HCT116 (cell line): ENCODE measurements around the gene PEAK1. TPM values are rescaled to one million over a fixed set of nuclear protein-coding genes. Genes with fewer than 3 reads are reported as not detected.
A peak's percentile ranks its signal among the peaks of the same experiment; 100 is the strongest.

ENCODE experiments used
- ATAC-seq: fragments of 200-7000 bp; cut with Tn5 transposase; 2 replicates; pipeline ENCODE4 v1.9.1; 2020; ENCODE audit warnings: mild to moderate bottlenecking, moderate library complexity
- BruUV-seq: library from RNA; stranded (reverse); fragments of 400-500 nt; replicated peaks from 2 replicates; lab custom pipeline; 2021; lab: Mats Ljungman, UMichigan
- CTCF ChIA-PET: fragments of 300-600 bp; sonication (Branson Sonifier 250); formaldehyde crosslinking; loops from one replicate; lab custom pipeline; 2021; ENCODE audit warnings: antibody characterized with exemption; lab: Charles Lee
- POLR2A ChIA-PET: fragments of 300-600, 350-600 bp; sonication (Branson Sonifier 250); formaldehyde crosslinking; loops from one replicate; lab custom pipeline; 2021; ENCODE audit warnings: antibody characterized with exemption; lab: Charles Lee
- RAD21 ChIA-PET, 2 experiments: fragments of 300-600 bp; sonication (Branson Sonifier 250); formaldehyde crosslinking; loops; one replicate each; lab custom pipeline; 2023; ENCODE audit warnings: low total read pairs in 2 of 2; ENCODE audit not compliant: uncharacterized antibody in 2 of 2, unreplicated experiment in 2 of 2, low non-redundant PET in 1 of 2; lab: Charles Lee
- DNase-seq: peaks from one replicate; pipeline ENCODE4 v3.0.0-alpha.2; 2010; ENCODE audit warnings: low read depth, low spot score
- H2AFZ ChIP-seq: fragments of 200-600 bp; shearing (Covaris generic), sonication (generic); 2 replicates; pipeline ENCODE4 v1.6.1; 2017; ENCODE audit warnings: low read depth, mixed run types, mixed read lengths, antibody characterized with exemption, low read length; ENCODE audit not compliant: poor library complexity, severe bottlenecking
- H3K27ac ChIP-seq: 2 replicates; pipeline ENCODE4 v1.5.1; 2012; ENCODE audit warnings: low read depth, low read length
- H3K27me3 ChIP-seq: fragments of 200-600 bp; sonication (generic); 2 replicates; pipeline ENCODE4 v1.6.1; 2016; ENCODE audit warnings: mixed run types, low read length, mixed read lengths; ENCODE audit not compliant: insufficient read depth
- H3K36me3 ChIP-seq, 2 experiments: fragments of 200-500 bp in 1 of 2; fragments of 200-600 bp in 1 of 2; sonication (Bioruptor generic) in 1 of 2; sonication (generic) in 1 of 2; 2 replicates each; pipeline versions ENCODE4 v1.5.1 to v1.6.1; 2014 to 2016; ENCODE audit warnings: low read length in 2 of 2, inconsistent platforms in 1 of 2, mixed read lengths in 1 of 2, mixed run types in 1 of 2; ENCODE audit not compliant: insufficient read depth in 2 of 2, control insufficient read depth in 1 of 2
- H3K4me1 ChIP-seq, 2 experiments: fragments of 200-600 bp in 1 of 2; sonication (generic) in 1 of 2; 2 replicates each; pipeline versions ENCODE4 v1.5.1 to v1.6.1; 2012 to 2017; ENCODE audit warnings: low read length in 2 of 2, inconsistent platforms in 1 of 2, mild to moderate bottlenecking in 1 of 2, mixed read lengths in 1 of 2, mixed run types in 1 of 2, moderate library complexity in 1 of 2; ENCODE audit not compliant: insufficient read depth in 2 of 2, control insufficient read depth in 1 of 2
- H3K4me2 ChIP-seq: fragments of 200-600 bp; sonication (generic); 2 replicates; pipeline ENCODE4 v1.6.1; 2017; ENCODE audit warnings: mixed run types, low read length, mixed read lengths
- H3K4me3 ChIP-seq, 2 experiments: fragments of 200-600 bp in 1 of 2; sonication (generic) in 1 of 2; replicated peaks in 1 of 2; 2 replicates each; pipeline ENCODE4 v1.5.1; 2011 to 2016; ENCODE audit warnings: low read length in 2 of 2, control low read depth in 1 of 2, low read depth in 1 of 2, mild to moderate bottlenecking in 1 of 2, mixed read lengths in 1 of 2, mixed run types in 1 of 2
- H3K79me2 ChIP-seq: fragments of 200-600 bp; sonication (generic); 2 replicates; pipeline ENCODE4 v1.6.1; 2017; ENCODE audit warnings: mild to moderate bottlenecking, mixed run types, low read length, moderate library complexity, mixed read lengths; ENCODE audit not compliant: insufficient read depth
- H3K9ac ChIP-seq: fragments of 200-600 bp; sonication (generic); 2 replicates; pipeline ENCODE4 v1.6.1; 2016; ENCODE audit warnings: low read length, mixed read lengths
- H3K9me2 ChIP-seq: fragments of 200-600 bp; sonication (generic), shearing (Covaris generic); 2 replicates; pipeline ENCODE4 v1.6.1; 2017; ENCODE audit warnings: mixed run types, mild to moderate bottlenecking, moderate library complexity; ENCODE audit not compliant: insufficient read depth
- H3K9me3 ChIP-seq, 2 experiments: fragments of 200-500 bp in 1 of 2; fragments of 200-600 bp in 1 of 2; sonication (Bioruptor generic) in 1 of 2; sonication (generic) in 1 of 2; 2 replicates each; pipeline ENCODE4 v1.6.1; 2014 to 2017; ENCODE audit warnings: low read length in 2 of 2, mixed read lengths in 2 of 2, inconsistent platforms in 1 of 2, low read depth in 1 of 2, mild to moderate bottlenecking in 1 of 2, mixed run types in 1 of 2, moderate library complexity in 1 of 2; ENCODE audit not compliant: control insufficient read depth in 1 of 2, insufficient read depth in 1 of 2
- H4K20me1 ChIP-seq: fragments of 200-600 bp; sonication (generic), shearing (Covaris generic); 2 replicates; pipeline ENCODE4 v1.6.1; 2017; ENCODE audit warnings: mixed run types, mild to moderate bottlenecking, moderate library complexity; ENCODE audit not compliant: insufficient read depth
- CBX3 ChIP-seq: IDR thresholded peaks from 2 replicates; pipeline ENCODE4 v1.6.1; 2012; ENCODE audit warnings: low read depth
- ELF1 ChIP-seq: IDR thresholded peaks from 2 replicates; pipeline ENCODE4 v1.6.1; 2012; ENCODE audit warnings: low read depth, borderline replicate concordance
- EZH2 ChIP-seq: fragments of 200-600 bp; sonication (generic); IDR thresholded peaks from 2 replicates; pipeline ENCODE4 v1.6.1; 2017; ENCODE audit warnings: antibody characterized with exemption, mixed run types
- FOSL1 ChIP-seq: IDR thresholded peaks from 2 replicates; pipeline ENCODE4 v1.6.1; 2012; ENCODE audit warnings: low read depth
- JUND ChIP-seq: IDR thresholded peaks from 2 replicates; pipeline ENCODE4 v1.6.1; 2012
- POLR2A ChIP-seq: IDR thresholded peaks from 2 replicates; pipeline ENCODE4 v1.7.0; 2011; ENCODE audit warnings: borderline replicate concordance; ENCODE audit not compliant: insufficient read depth, insufficient read length; ENCODE audit errors: extremely low read depth
- POLR2AphosphoS5 ChIP-seq: IDR thresholded peaks from 2 replicates; pipeline ENCODE4 v1.6.1; 2011; ENCODE audit warnings: mild to moderate bottlenecking, low read depth, low read length, moderate library complexity
- RAD21 ChIP-seq: IDR thresholded peaks from 2 replicates; pipeline ENCODE4 v1.6.1; 2012; ENCODE audit warnings: low read depth, mild to moderate bottlenecking
- SP1 ChIP-seq: IDR thresholded peaks from 2 replicates; pipeline ENCODE4 v1.6.1; 2012; ENCODE audit warnings: low read depth
- SRF ChIP-seq: IDR thresholded peaks from 2 replicates; pipeline ENCODE4 v1.6.1; 2012; ENCODE audit warnings: low read depth
- TCF7L2 ChIP-seq: IDR thresholded peaks from 2 replicates; pipeline ENCODE4 v1.7.0; 2011; ENCODE audit warnings: borderline replicate concordance, inconsistent platforms; ENCODE audit not compliant: insufficient read depth, insufficient read length; ENCODE audit errors: extremely low read depth
- YY1 ChIP-seq: IDR thresholded peaks from 2 replicates; pipeline ENCODE4 v1.6.1; 2011; ENCODE audit warnings: low read length, low read depth, moderate library complexity, mild to moderate bottlenecking; ENCODE audit not compliant: insufficient replicate concordance; ENCODE audit errors: extremely low read depth
- ZFX ChIP-seq: fragments of 450-650 bp; IDR thresholded peaks from 2 replicates; pipeline ENCODE4 v1.6.1; 2017
- ZNF274 ChIP-seq: fragments of 200-500 bp; sonication (Bioruptor generic); IDR thresholded peaks from 2 replicates; pipeline ENCODE4 v1.6.1; 2014; ENCODE audit warnings: mild to moderate bottlenecking, low read depth, low read length, inconsistent platforms
- intact Hi-C: fragments of 100-400 bp; cut with micrococcal nuclease; formaldehyde crosslinking; loops from 2 replicates; pipeline ENCODE4 v1.10.0; 2022
- total RNA-seq: library from RNA; stranded (reverse); gene quantifications from one replicate; pipeline ENCODE4 v1.2.1, GENCODE V29; 2021; ENCODE audit not compliant: unreplicated experiment
- TF ChIP-seq, protein P1 (sequence below): IDR thresholded peaks from 2 replicates; pipeline ENCODE4 v1.6.1; 2011; ENCODE audit warnings: mild to moderate bottlenecking, low read length, moderate library complexity; ENCODE audit not compliant: insufficient replicate concordance; ENCODE audit errors: extremely low read depth
- TF ChIP-seq, protein P2 (sequence below): IDR thresholded peaks from 2 replicates; pipeline ENCODE4 v1.6.1; 2012
- TF ChIP-seq, protein P3 (sequence below): IDR thresholded peaks from 2 replicates; pipeline ENCODE4 v1.6.1; 2012; ENCODE audit warnings: low read depth

PEAK1 gene
- total RNA-seq, 1 experiment from 2014 or later = 23.4 TPM

DNA sequence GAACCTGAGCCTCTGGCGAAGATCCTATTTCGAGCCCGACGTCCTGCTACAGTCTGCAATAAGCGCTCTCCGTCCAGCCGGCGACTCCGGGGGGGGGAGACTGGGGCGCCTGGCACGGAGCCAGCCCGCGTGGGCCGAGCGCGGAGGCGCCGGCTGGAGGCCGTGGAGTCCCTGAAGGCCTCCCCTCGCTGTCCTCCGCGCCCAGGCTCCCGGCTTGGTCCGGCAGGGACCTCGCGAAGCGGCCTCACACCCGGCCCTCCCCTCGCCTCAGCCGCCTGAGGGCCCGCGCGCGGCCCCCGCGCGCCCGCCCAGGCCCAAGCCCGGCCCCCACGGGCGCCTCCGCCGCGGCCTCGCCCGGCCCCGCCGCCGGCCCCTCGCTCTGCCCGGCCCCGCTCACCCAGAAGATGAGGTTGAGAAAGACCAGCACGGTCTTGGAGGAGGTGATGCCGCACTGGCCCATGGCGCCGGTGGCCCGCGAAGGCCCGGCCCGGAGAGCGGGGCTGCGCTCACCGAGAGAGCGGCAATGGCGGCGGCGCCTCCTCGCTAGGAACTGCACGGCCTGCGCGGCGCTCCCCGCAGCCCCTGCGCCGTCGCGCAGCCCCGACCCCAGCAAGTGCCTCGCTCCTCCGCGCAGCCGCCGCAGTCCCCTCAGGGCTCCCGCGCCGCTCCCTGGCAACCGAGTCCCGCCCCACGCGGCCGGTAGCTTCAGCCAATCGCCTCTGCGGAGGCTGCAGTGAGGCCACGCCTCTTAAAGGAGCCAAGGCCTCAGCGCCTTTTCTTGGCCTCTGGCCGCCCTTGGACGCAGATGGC is 349.2 kb downstream of the PEAK1 start, which contains the start of gene TSPAN3:
TSPAN3 (minus strand) TSS at position 615 of the 810 bp plus-strand sequence; CDS start at position 460, 155 bp downstream.
- TF ChIP-seq POLR2A (peak; percentile 78), JUND (no peak), SRF (no peak), ZNF274 (no peak), TCF7L2 (no peak), EZH2 (no peak), RAD21 (no peak), FOSL1 (no peak), ELF1 (no peak), YY1 (peak; percentile 50), CBX3 (no peak), ZFX (peak; percentile 96), SP1 (peak; percentile 80), POLR2AphosphoS5 (peak; percentile 85)
- TF ChIP-seq, protein P1, sequence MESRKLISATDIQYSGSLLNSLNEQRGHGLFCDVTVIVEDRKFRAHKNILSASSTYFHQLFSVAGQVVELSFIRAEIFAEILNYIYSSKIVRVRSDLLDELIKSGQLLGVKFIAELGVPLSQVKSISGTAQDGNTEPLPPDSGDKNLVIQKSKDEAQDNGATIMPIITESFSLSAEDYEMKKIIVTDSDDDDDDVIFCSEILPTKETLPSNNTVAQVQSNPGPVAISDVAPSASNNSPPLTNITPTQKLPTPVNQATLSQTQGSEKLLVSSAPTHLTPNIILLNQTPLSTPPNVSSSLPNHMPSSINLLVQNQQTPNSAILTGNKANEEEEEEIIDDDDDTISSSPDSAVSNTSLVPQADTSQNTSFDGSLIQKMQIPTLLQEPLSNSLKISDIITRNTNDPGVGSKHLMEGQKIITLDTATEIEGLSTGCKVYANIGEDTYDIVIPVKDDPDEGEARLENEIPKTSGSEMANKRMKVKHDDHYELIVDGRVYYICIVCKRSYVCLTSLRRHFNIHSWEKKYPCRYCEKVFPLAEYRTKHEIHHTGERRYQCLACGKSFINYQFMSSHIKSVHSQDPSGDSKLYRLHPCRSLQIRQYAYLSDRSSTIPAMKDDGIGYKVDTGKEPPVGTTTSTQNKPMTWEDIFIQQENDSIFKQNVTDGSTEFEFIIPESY = no peak
- TF ChIP-seq, protein P2, sequence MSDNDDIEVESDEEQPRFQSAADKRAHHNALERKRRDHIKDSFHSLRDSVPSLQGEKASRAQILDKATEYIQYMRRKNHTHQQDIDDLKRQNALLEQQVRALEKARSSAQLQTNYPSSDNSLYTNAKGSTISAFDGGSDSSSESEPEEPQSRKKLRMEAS = peak; percentile 49
- TF ChIP-seq, protein P3, sequence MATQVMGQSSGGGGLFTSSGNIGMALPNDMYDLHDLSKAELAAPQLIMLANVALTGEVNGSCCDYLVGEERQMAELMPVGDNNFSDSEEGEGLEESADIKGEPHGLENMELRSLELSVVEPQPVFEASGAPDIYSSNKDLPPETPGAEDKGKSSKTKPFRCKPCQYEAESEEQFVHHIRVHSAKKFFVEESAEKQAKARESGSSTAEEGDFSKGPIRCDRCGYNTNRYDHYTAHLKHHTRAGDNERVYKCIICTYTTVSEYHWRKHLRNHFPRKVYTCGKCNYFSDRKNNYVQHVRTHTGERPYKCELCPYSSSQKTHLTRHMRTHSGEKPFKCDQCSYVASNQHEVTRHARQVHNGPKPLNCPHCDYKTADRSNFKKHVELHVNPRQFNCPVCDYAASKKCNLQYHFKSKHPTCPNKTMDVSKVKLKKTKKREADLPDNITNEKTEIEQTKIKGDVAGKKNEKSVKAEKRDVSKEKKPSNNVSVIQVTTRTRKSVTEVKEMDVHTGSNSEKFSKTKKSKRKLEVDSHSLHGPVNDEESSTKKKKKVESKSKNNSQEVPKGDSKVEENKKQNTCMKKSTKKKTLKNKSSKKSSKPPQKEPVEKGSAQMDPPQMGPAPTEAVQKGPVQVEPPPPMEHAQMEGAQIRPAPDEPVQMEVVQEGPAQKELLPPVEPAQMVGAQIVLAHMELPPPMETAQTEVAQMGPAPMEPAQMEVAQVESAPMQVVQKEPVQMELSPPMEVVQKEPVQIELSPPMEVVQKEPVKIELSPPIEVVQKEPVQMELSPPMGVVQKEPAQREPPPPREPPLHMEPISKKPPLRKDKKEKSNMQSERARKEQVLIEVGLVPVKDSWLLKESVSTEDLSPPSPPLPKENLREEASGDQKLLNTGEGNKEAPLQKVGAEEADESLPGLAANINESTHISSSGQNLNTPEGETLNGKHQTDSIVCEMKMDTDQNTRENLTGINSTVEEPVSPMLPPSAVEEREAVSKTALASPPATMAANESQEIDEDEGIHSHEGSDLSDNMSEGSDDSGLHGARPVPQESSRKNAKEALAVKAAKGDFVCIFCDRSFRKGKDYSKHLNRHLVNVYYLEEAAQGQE = no peak
- BruUV-seq = no TSS peak
- ATAC-seq (peak; percentile 98), DNase-seq (peak; percentile 75)
- ChIA-PET POLR2A (interaction anchor here (0.6 to 1.0 kb wide), 2 partner anchors 10 to 21 kb away, joined by 3 to 4 read pairs; no protein-coding TSS in a partner anchor), RAD21 (no interaction called here), CTCF (interaction anchor here (1.0 kb wide), 1 partner anchor 473 kb away, joined by 6 read pairs; no protein-coding TSS in a partner anchor)
- H3K9me3 ChIP-seq = no peaks in the 10 kb centered on the region
- H3K36me3 ChIP-seq = no peaks in the 10 kb centered on the region
- peaks cover 48% of the 10 kb centered on the region for H3K79me2 ChIP-seq
- peak within 1 kb of the TSS; percentile 96 for H2AFZ ChIP-seq
- intact Hi-C loops = no loop called here
- H3K9me2 ChIP-seq = no peaks in the 10 kb centered on the region
- H4K20me1 ChIP-seq = no peaks in the 10 kb centered on the region; the same call in 1 of the 2 replicates
- no peaks in the 10 kb centered on the region for H3K27me3 ChIP-seq
- H3K4me1 ChIP-seq = peaks cover 4 to 15% of the 10 kb centered on the region in 2 experiments; a peak in 3 of 4 replicates
- peak within 1 kb of the TSS; percentile 71 to 80 for H3K4me3 ChIP-seq
- peak within 1 kb of the TSS; percentile 72 for H3K4me2 ChIP-seq
- H3K27ac ChIP-seq = peak within 1 kb of the TSS; percentile 80
- peak within 1 kb of the TSS; percentile 90 for H3K9ac ChIP-seq
